NK-92 (cell line): ENCODE measurements around the gene ANK3.

Experiments
- DNase-seq: peaks from one replicate; lab custom pipeline; 2025; ENCODE audit not compliant: unreplicated experiment; lab: John Stamatoyannopoulos, UW

Gene ANK3

GRCh38 chr10:60283397-60283796 lies 106.3 kb downstream of the ANK3 start:
- no peak for DNase-seq

GRCh38 chr10:60282771-60283353 lies 106.8 kb downstream of the ANK3 start:
- DNase-seq: no peak

- no peak for DNase-seq
These were observed 107.8 kb downstream of the ANK3 start for GRCh38 chr10:60281792-60282353.

- DNase-seq: no peak
These were observed 108.3 kb downstream of the ANK3 start for GRCh38 chr10:60281331-60281730.

GRCh38 chr10:60280475-60280874 lies 109.2 kb downstream of the ANK3 start:
- DNase-seq: no peak

GRCh38 chr10:60277656-60278055 lies 112.0 kb downstream of the ANK3 start:
- no peak for DNase-seq

- no peak for DNase-seq
These were observed 113.4 kb downstream of the ANK3 start for GRCh38 chr10:60276232-60276631.

- DNase-seq: no peak
These were observed 118.2 kb downstream of the ANK3 start for GRCh38 chr10:60271319-60272040.

GRCh38 chr10:60270426-60270825 lies 119.2 kb downstream of the ANK3 start:
- DNase-seq: no peak

- DNase-seq: no peak
These were observed 121.9 kb downstream of the ANK3 start for GRCh38 chr10:60267802-60268201.

- DNase-seq: no peak
These were observed 123.2 kb downstream of the ANK3 start for GRCh38 chr10:60266513-60266912.

GRCh38 chr10:60262647-60263126 lies 127.0 kb downstream of the ANK3 start:
- no peak for DNase-seq

- no peak for DNase-seq
These were observed 129.4 kb downstream of the ANK3 start for GRCh38 chr10:60260321-60260720.

- no peak for DNase-seq
These were observed 131.3 kb downstream of the ANK3 start for GRCh38 chr10:60258429-60258797.

GRCh38 chr10:60257767-60258428 lies 131.8 kb downstream of the ANK3 start:
- DNase-seq: no peak

- DNase-seq: no peak
These were observed 134.9 kb downstream of the ANK3 start for GRCh38 chr10:60254776-60255175.

- no peak for DNase-seq
These were observed 136.2 kb downstream of the ANK3 start for GRCh38 chr10:60253484-60253883.

GRCh38 chr10:60252688-60253087 lies 137.0 kb downstream of the ANK3 start:
- DNase-seq: no peak

- no peak for DNase-seq
These were observed 143.3 kb downstream of the ANK3 start for GRCh38 chr10:60246382-60246781.

GRCh38 chr10:60239228-60239627 lies 150.4 kb downstream of the ANK3 start:
- no peak for DNase-seq

- DNase-seq: no peak
These were observed 150.9 kb downstream of the ANK3 start for GRCh38 chr10:60238759-60239100.
